PC-3 (cell line): ENCODE results near the gene ANKRD62. TPM values are rescaled to one million over a fixed set of nuclear protein-coding genes. Genes with fewer than 3 reads are reported as not detected.

ENCODE experiments used
- ATAC-seq: fragments of 200-7000 bp; cut with Tn5 transposase; 2 replicates; pipeline ENCODE4 v1.9.1; 2020; ENCODE audit warnings: mild to moderate bottlenecking, moderate library complexity
- BruUV-seq: library from RNA; stranded (reverse); fragments of 400-500 nt; replicated peaks from 2 replicates; lab custom pipeline; 2021; lab: Mats Ljungman, UMichigan
- CTCF ChIA-PET: fragments of 300-600 bp; sonication (Branson Sonifier 250); formaldehyde crosslinking; loops from one replicate; lab custom pipeline; 2022; ENCODE audit warnings: antibody characterized with exemption; lab: Charles Lee
- POLR2A ChIA-PET: fragments of 300-600 bp; sonication (Branson Sonifier 250); formaldehyde crosslinking; loops from one replicate; lab custom pipeline; 2022; ENCODE audit warnings: antibody characterized with exemption; ENCODE audit not compliant: unreplicated experiment; lab: Charles Lee
- DNase-seq: peaks from one replicate; pipeline ENCODE4 v3.0.0-alpha.2; 2015
- H2AFZ ChIP-seq: fragments of 300-600 bp; sonication (generic); 2 replicates; pipeline ENCODE4 v1.6.0; 2016; ENCODE audit warnings: antibody characterized with exemption, low read length
- H3F3A ChIP-seq: fragments of 300-600 bp; sonication (generic); one replicate; pipeline ENCODE4 v1.6.0; 2017; ENCODE audit warnings: antibody characterized with exemption, low read length, control low read depth, mild to moderate bottlenecking; ENCODE audit not compliant: unreplicated experiment
- H3K27ac ChIP-seq: fragments of 300-600 bp; sonication (generic); 2 replicates; pipeline ENCODE4 v1.5.1; 2016; ENCODE audit warnings: mild to moderate bottlenecking, low read length
- H3K27me3 ChIP-seq: fragments of 300-600 bp; sonication (generic); 2 replicates; pipeline ENCODE4 v1.6.1; 2016; ENCODE audit warnings: low read length, mixed read lengths
- H3K36me3 ChIP-seq: fragments of 300-600 bp; sonication (generic); 2 replicates; pipeline ENCODE4 v1.6.1; 2016; ENCODE audit warnings: low read depth, mixed run types, low read length, mixed read lengths
- H3K4me1 ChIP-seq: fragments of 300-600 bp; sonication (generic); 2 replicates; pipeline ENCODE4 v1.5.1; 2016; ENCODE audit warnings: low read length; ENCODE audit not compliant: insufficient read depth
- H3K4me2 ChIP-seq: fragments of 300-600 bp; sonication (generic); 2 replicates; pipeline ENCODE4 v1.6.0; 2016; ENCODE audit warnings: low read length
- H3K4me3 ChIP-seq: fragments of 300-600 bp; sonication (generic); 2 replicates; pipeline ENCODE4 v1.5.1; 2016; ENCODE audit warnings: mild to moderate bottlenecking, low read length, mixed read lengths
- H3K79me2 ChIP-seq: fragments of 300-600 bp; sonication (generic); 2 replicates; pipeline ENCODE4 v1.6.1; 2017; ENCODE audit warnings: low read length, mixed read lengths
- H3K9ac ChIP-seq: fragments of 300-600 bp; sonication (generic); 2 replicates; pipeline ENCODE4 v1.6.0; 2016; ENCODE audit warnings: mild to moderate bottlenecking, low read length
- H3K9me2 ChIP-seq: fragments of 300-600 bp; sonication (generic); replicated peaks from 2 replicates; pipeline ENCODE4 v1.6.1; 2016; ENCODE audit warnings: mixed run types, low read length, mixed read lengths
- H3K9me3 ChIP-seq: fragments of 300-600 bp; sonication (generic); 2 replicates; pipeline ENCODE4 v1.6.1; 2016; ENCODE audit warnings: low read length, mixed read lengths
- H4K20me1 ChIP-seq: fragments of 300-600 bp; sonication (generic); 2 replicates; pipeline ENCODE4 v1.6.1; 2016; ENCODE audit warnings: low read length, mixed read lengths
- CTCF ChIP-seq: fragments of 300-600 bp; sonication (generic); conservative IDR thresholded peaks from 2 replicates; pipeline ENCODE4 v1.5.1; 2017; ENCODE audit warnings: antibody characterized with exemption, low read depth, mild to moderate bottlenecking, low read length
- EZH2 ChIP-seq: fragments of 300-600 bp; sonication (generic); IDR thresholded peaks from one replicate; pipeline ENCODE4 v1.6.1; 2017; ENCODE audit warnings: antibody characterized with exemption, mild to moderate bottlenecking, low read length; ENCODE audit not compliant: unreplicated experiment
- EZH2phosphoT487 ChIP-seq: fragments of 300-600 bp; sonication (generic); IDR thresholded peaks from 2 replicates; pipeline ENCODE4 v1.6.1; 2018; ENCODE audit warnings: mild to moderate bottlenecking, antibody characterized with exemption, low read length, borderline replicate concordance
- intact Hi-C: fragments of 100-400 bp; cut with micrococcal nuclease; formaldehyde crosslinking; loops from 2 replicates; pipeline ENCODE4 v1.9.0; 2023
- total RNA-seq: library from RNA; depleted of rRNA; stranded (reverse); fragments of >200 nt; gene quantifications from 2 replicates; pipeline ENCODE4 v1.2.3, GENCODE V29; 2014

The ANKRD62 gene
- total RNA-seq, 1 experiment from 2014 or later = not detected

- no peaks in the 10 kb centered on the region for H4K20me1 ChIP-seq
- peaks cover 6% of the 10 kb centered on the region for H3K4me1 ChIP-seq
- H3K9me2 ChIP-seq = no peaks in the 10 kb centered on the region
- no peak for TF ChIP-seq EZH2phosphoT487
- no peak for TF ChIP-seq CTCF
- TF ChIP-seq EZH2 = no peak
- no peak overlapping the region for H3K4me3 ChIP-seq
- ATAC-seq (no peak), DNase-seq (no peak)
- H3K27me3 ChIP-seq = peaks cover 54% of the 10 kb centered on the region
- H3K4me2 ChIP-seq = no peak overlapping the region
- intact Hi-C loops = no loop called here
- ChIA-PET POLR2A (no interaction called here), CTCF (no interaction called here)
- H3K27ac ChIP-seq = no peak overlapping the region
- no peaks in the 10 kb centered on the region for H3F3A ChIP-seq
- no TSS peak for BruUV-seq
- H3K9ac ChIP-seq = no peak overlapping the region
- no peak overlapping the region for H2AFZ ChIP-seq
- no peaks in the 10 kb centered on the region for H3K36me3 ChIP-seq
- no peaks in the 10 kb centered on the region for H3K79me2 ChIP-seq
- H3K9me3 ChIP-seq = no peaks in the 10 kb centered on the region
Measured at GRCh38 chr18:12101266-12101665, 7.6 kb downstream of the ANKRD62 start.

- ChIA-PET POLR2A (no interaction called here), CTCF (no interaction called here)
- Histone ChIP-seq H3K9ac (no peak overlapping the region), H4K20me1 (no peaks in the 10 kb centered on the region), H3K9me3 (no peaks in the 10 kb centered on the region), H3K4me3 (no peak overlapping the region), H3K9me2 (no peaks in the 10 kb centered on the region), H3K36me3 (no peaks in the 10 kb centered on the region), H3F3A (no peaks in the 10 kb centered on the region), H3K27me3 (peaks cover 62% of the 10 kb centered on the region), H3K79me2 (no peaks in the 10 kb centered on the region), H2AFZ (no peak overlapping the region), H3K27ac (no peak overlapping the region), H3K4me2 (no peak overlapping the region), H3K4me1 (no peaks in the 10 kb centered on the region)
- no peak for DNase-seq
- ATAC-seq = no peak
- TF ChIP-seq CTCF (no peak), EZH2phosphoT487 (no peak), EZH2 (no peak)
- BruUV-seq = no TSS peak
- intact Hi-C loops = no loop called here
Measured at GRCh38 chr18:12102136-12102842, 8.6 kb downstream of the ANKRD62 start.

GRCh38 chr18:12106471-12106870 is 12.8 kb downstream of the ANKRD62 start:
- TF ChIP-seq CTCF (no peak), EZH2phosphoT487 (no peak), EZH2 (no peak)
- H3K9me3 ChIP-seq = no peaks in the 10 kb centered on the region
- no peaks in the 10 kb centered on the region for H4K20me1 ChIP-seq
- POLR2A ChIA-PET = no interaction called here
- H3K4me3 ChIP-seq = no peak overlapping the region
- BruUV-seq = no TSS peak
- no peaks in the 10 kb centered on the region for H3K4me1 ChIP-seq
- no peaks in the 10 kb centered on the region for H3K36me3 ChIP-seq
- ATAC-seq (no peak), DNase-seq (no peak)
- H3K9me2 ChIP-seq = no peaks in the 10 kb centered on the region
- no peak overlapping the region for H3K9ac ChIP-seq
- no peaks in the 10 kb centered on the region for H3K79me2 ChIP-seq
- H2AFZ ChIP-seq = no peak overlapping the region
- intact Hi-C loops = no loop called here
- H3F3A ChIP-seq = no peaks in the 10 kb centered on the region
- H3K4me2 ChIP-seq = no peak overlapping the region
- CTCF ChIA-PET = no interaction called here
- peaks cover 57% of the 10 kb centered on the region for H3K27me3 ChIP-seq
- H3K27ac ChIP-seq = no peak overlapping the region
